ENCODE results near the gene CPEB3.

Gene CPEB3

DNA sequence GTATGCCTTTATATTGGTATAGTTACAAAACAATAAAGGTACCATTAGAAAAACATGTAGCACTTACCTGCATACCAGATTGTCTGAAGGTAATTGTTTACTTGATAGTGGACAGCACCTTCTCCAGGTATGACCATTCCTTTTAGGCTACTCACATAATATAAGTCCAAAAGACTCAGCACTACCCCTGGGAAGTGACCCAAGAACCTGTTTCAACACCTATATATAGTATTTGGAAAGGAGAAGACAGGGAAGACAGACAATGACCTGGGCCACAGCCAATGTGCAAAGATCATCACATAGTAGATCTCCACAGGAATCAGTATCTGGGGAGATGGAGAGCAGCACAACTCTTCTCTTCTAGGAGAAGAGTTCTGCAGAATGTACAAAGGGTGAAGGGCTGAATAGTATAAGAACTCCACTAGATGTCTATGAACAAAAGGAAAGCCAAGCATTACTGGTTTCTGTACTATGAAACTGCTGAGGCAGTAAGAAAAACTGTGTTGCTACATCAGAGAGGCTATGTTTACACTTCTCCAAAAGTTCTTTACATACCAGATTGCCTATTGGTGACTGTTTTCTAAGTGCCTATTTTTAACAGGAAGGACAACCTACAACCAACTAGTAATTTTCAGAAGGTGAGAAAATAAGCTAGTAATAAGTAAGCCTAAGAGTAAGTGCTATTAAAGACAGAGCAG is 208.1 kb downstream of the CPEB3 start:
- no peaks in the 10 kb centered on the region for H3K79me1 ChIP-seq (replicated peaks; ENCODE audit: low read length, poor library complexity, severe bottlenecking)
- no peak overlapping the region for H3K9ac ChIP-seq (ENCODE audit: low read length)
- H2BK120ac ChIP-seq (ENCODE audit: low read depth, low read length), result no peak overlapping the region
- no peak overlapping the region for H2AFZ ChIP-seq (ENCODE audit: low read depth, low read length)
- no peak overlapping the region for H4K91ac ChIP-seq (ENCODE audit: low read length)
- H4K8ac ChIP-seq (ENCODE audit: low read length), result no peak overlapping the region
- peaks cover 7% of the 10 kb centered on the region for H3K4me1 ChIP-seq (ENCODE audit: control insufficient read depth, insufficient read depth, low read depth, low read length)
- H2BK15ac ChIP-seq (ENCODE audit: low read depth, poor library complexity, severe bottlenecking), result no peak overlapping the region
- H3K36me3 ChIP-seq (ENCODE audit: control insufficient read depth in 1 of 2, insufficient read depth in 2 of 2, low read depth in 1 of 2, low read length in 2 of 2), result peaks cover 0 to 6% of the 10 kb centered on the region in 2 experiments
- DNase-seq, result peak; percentile 40
- H3K23ac ChIP-seq (ENCODE audit: low read length in 2 of 2), result no peak overlapping the region
- H3K4me3 ChIP-seq (ENCODE audit: insufficient read depth in 1 of 2, low read depth in 1 of 2, low read length in 2 of 2), result no peak overlapping the region
- no peak overlapping the region for H3K18ac ChIP-seq (ENCODE audit: low read depth in 1 of 2, low read length in 2 of 2)
- H3K4ac ChIP-seq (ENCODE audit: low read depth in 1 of 2, low read length in 2 of 2), result no peak overlapping the region
- no peak overlapping the region for H2AK5ac ChIP-seq (ENCODE audit: low read length, severe bottlenecking)
- peak overlapping the region; percentile 33 for H3K27ac ChIP-seq (ENCODE audit: low read length, poor library complexity, severe bottlenecking)
- H3K9me3 ChIP-seq (ENCODE audit: control insufficient read depth, low read length), result no peaks in the 10 kb centered on the region
- H3K4me2 ChIP-seq (ENCODE audit: low read length, poor library complexity, severe bottlenecking), result no peak overlapping the region
- H3K14ac ChIP-seq (ENCODE audit: low read length in 2 of 2), result no peak overlapping the region
- no peak overlapping the region for H2BK5ac ChIP-seq (ENCODE audit: low read depth, low read length, poor library complexity, severe bottlenecking)
- H3K27me3 ChIP-seq (ENCODE audit: control insufficient read depth in 1 of 2, insufficient read depth in 1 of 2, low read length in 2 of 2), result no peaks in the 10 kb centered on the region
- no peak overlapping the region for H2BK12ac ChIP-seq (ENCODE audit: low read length in 2 of 2)

DNA sequence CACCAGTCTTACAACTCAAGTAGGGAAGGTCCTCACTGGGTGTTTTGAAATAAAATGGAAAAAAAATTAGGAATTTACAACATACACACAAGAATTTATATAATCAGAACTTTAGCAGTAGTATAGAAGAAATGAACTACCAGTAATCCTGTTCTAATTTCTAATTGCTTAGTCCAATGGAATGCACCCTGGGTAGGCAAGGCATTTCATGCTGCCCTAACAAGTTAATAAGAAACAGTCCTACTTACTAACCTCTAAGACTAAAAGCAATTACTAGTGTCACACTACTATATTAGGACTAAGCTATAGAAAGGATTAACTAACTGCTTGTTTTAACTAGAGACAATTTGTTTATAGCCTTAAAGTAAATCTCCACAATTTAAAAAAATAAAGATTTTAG is 209.2 kb downstream of the CPEB3 start:
- Histone ChIP-seq H3K36me3 (ENCODE audit: control insufficient read depth in 1 of 2, insufficient read depth in 2 of 2, low read depth in 1 of 2, low read length in 2 of 2) (peaks cover 0 to 6% of the 10 kb centered on the region in 2 experiments), H2AK5ac (ENCODE audit: low read length, severe bottlenecking) (no peak overlapping the region), H3K4ac (ENCODE audit: low read depth in 1 of 2, low read length in 2 of 2) (no peak overlapping the region), H2BK120ac (ENCODE audit: low read depth, low read length) (no peak overlapping the region), H4K8ac (ENCODE audit: low read length) (no peak overlapping the region), H3K4me1 (ENCODE audit: control insufficient read depth, insufficient read depth, low read depth, low read length) (peaks cover 7% of the 10 kb centered on the region), H4K91ac (ENCODE audit: low read length) (no peak overlapping the region), H3K27me3 (ENCODE audit: control insufficient read depth in 1 of 2, insufficient read depth in 1 of 2, low read length in 2 of 2) (no peaks in the 10 kb centered on the region), H3K4me2 (ENCODE audit: low read length, poor library complexity, severe bottlenecking) (no peak overlapping the region), H3K9me3 (ENCODE audit: control insufficient read depth, low read length) (no peaks in the 10 kb centered on the region), H3K4me3 (ENCODE audit: insufficient read depth in 1 of 2, low read depth in 1 of 2, low read length in 2 of 2) (no peak overlapping the region), H2AFZ (ENCODE audit: low read depth, low read length) (no peak overlapping the region), H3K23ac (ENCODE audit: low read length in 2 of 2) (no peak overlapping the region), H3K18ac (ENCODE audit: low read depth in 1 of 2, low read length in 2 of 2) (no peak overlapping the region), H2BK12ac (ENCODE audit: low read length in 2 of 2) (no peak overlapping the region), H3K27ac (ENCODE audit: low read length, poor library complexity, severe bottlenecking) (no peak overlapping the region), H2BK5ac (ENCODE audit: low read depth, low read length, poor library complexity, severe bottlenecking) (no peak overlapping the region), H3K14ac (ENCODE audit: low read length in 2 of 2) (no peak overlapping the region), H3K9ac (ENCODE audit: low read length) (no peak overlapping the region), H2BK15ac (ENCODE audit: low read depth, poor library complexity, severe bottlenecking) (no peak overlapping the region), H3K79me1 (replicated peaks; ENCODE audit: low read length, poor library complexity, severe bottlenecking) (no peaks in the 10 kb centered on the region)
- no peak for DNase-seq

DNA sequence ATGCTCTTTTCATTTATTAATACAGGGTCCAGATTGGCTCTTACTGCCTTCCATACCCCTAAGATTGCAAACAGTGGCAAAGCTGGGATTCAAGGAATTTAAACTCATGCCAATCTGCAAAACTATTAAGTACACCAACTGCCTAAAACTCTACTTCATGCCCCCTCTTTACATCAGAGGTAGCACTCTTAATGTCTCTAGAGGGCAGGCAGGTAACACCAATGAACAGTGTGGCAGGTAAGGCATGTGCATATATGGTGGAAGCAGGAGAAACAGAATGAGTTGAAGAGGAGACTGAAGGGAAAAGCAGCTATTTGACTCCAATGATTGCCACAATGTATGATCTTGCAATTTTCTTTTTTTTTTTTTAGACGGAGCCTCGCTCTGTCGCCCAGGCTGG is 210.6 kb downstream of the CPEB3 start:
- no peak overlapping the region for H2BK15ac ChIP-seq (ENCODE audit: low read depth, poor library complexity, severe bottlenecking)
- no peak overlapping the region for H3K14ac ChIP-seq (ENCODE audit: low read length in 2 of 2)
- no peaks in the 10 kb centered on the region for H3K9me3 ChIP-seq (ENCODE audit: control insufficient read depth, low read length)
- H4K91ac ChIP-seq (ENCODE audit: low read length), result no peak overlapping the region
- 100% methylated on average over 1 of the region's 3 CpGs for WGBS
- H3K27me3 ChIP-seq (ENCODE audit: control insufficient read depth in 1 of 2, insufficient read depth in 1 of 2, low read length in 2 of 2), result no peaks in the 10 kb centered on the region
- no peak overlapping the region for H2BK5ac ChIP-seq (ENCODE audit: low read depth, low read length, poor library complexity, severe bottlenecking)
- no peak for DNase-seq
- H3K4me2 ChIP-seq (ENCODE audit: low read length, poor library complexity, severe bottlenecking), result no peak overlapping the region
- H3K4me1 ChIP-seq (ENCODE audit: control insufficient read depth, insufficient read depth, low read depth, low read length), result peaks cover 7% of the 10 kb centered on the region
- no peak overlapping the region for H3K23ac ChIP-seq (ENCODE audit: low read length in 2 of 2)
- H3K36me3 ChIP-seq (ENCODE audit: control insufficient read depth in 1 of 2, insufficient read depth in 2 of 2, low read depth in 1 of 2, low read length in 2 of 2), result peaks cover 0 to 6% of the 10 kb centered on the region in 2 experiments
- H2BK120ac ChIP-seq (ENCODE audit: low read depth, low read length), result no peak overlapping the region
- H3K18ac ChIP-seq (ENCODE audit: low read depth in 1 of 2, low read length in 2 of 2), result no peak overlapping the region
- H3K27ac ChIP-seq (ENCODE audit: low read length, poor library complexity, severe bottlenecking), result no peak overlapping the region
- no peak overlapping the region for H3K4ac ChIP-seq (ENCODE audit: low read depth in 1 of 2, low read length in 2 of 2)
- no peak overlapping the region for H3K4me3 ChIP-seq (ENCODE audit: insufficient read depth in 1 of 2, low read depth in 1 of 2, low read length in 2 of 2)
- no peak overlapping the region for H2BK12ac ChIP-seq (ENCODE audit: low read length in 2 of 2)
- H3K79me1 ChIP-seq (replicated peaks; ENCODE audit: low read length, poor library complexity, severe bottlenecking), result no peaks in the 10 kb centered on the region
- no peak overlapping the region for H2AFZ ChIP-seq (ENCODE audit: low read depth, low read length)
- no peak overlapping the region for H4K8ac ChIP-seq (ENCODE audit: low read length)
- H2AK5ac ChIP-seq (ENCODE audit: low read length, severe bottlenecking), result no peak overlapping the region
- no peak overlapping the region for H3K9ac ChIP-seq (ENCODE audit: low read length)

DNA sequence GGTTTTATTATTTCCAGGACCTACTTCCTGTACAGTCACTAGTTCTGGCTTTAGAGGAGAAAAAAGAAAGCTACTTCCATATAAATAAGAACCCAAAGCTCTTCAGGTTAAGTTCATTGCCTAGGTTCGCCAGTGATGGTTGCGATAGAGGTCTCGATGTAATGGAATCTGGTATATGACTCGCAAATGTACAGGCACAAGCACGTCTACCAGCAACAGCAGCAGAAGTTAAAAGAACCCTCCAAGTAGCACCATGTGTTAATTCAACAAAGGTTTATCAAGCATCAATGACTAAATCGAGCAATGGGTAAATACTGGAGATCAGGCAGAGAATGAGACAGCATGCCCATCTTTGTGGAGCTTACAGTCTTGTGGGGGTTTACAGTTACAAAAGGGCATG is 211.9 kb downstream of the CPEB3 start:
- Histone ChIP-seq H2BK5ac (ENCODE audit: low read depth, low read length, poor library complexity, severe bottlenecking) (no peak overlapping the region), H2BK15ac (ENCODE audit: low read depth, poor library complexity, severe bottlenecking) (no peak overlapping the region), H3K23ac (ENCODE audit: low read length in 2 of 2) (no peak overlapping the region), H2AFZ (ENCODE audit: low read depth, low read length) (no peak overlapping the region), H4K8ac (ENCODE audit: low read length) (no peak overlapping the region), H3K4me1 (ENCODE audit: control insufficient read depth, insufficient read depth, low read depth, low read length) (peaks cover 7% of the 10 kb centered on the region), H3K27ac (ENCODE audit: low read length, poor library complexity, severe bottlenecking) (no peak overlapping the region), H3K4me3 (ENCODE audit: insufficient read depth in 1 of 2, low read depth in 1 of 2, low read length in 2 of 2) (no peak overlapping the region), H4K91ac (ENCODE audit: low read length) (no peak overlapping the region), H3K36me3 (ENCODE audit: control insufficient read depth in 1 of 2, insufficient read depth in 2 of 2, low read depth in 1 of 2, low read length in 2 of 2) (peaks cover 0 to 6% of the 10 kb centered on the region in 2 experiments), H2BK12ac (ENCODE audit: low read length in 2 of 2) (no peak overlapping the region), H2BK120ac (ENCODE audit: low read depth, low read length) (no peak overlapping the region), H3K4me2 (ENCODE audit: low read length, poor library complexity, severe bottlenecking) (no peak overlapping the region), H2AK5ac (ENCODE audit: low read length, severe bottlenecking) (no peak overlapping the region), H3K14ac (ENCODE audit: low read length in 2 of 2) (no peak overlapping the region), H3K9ac (ENCODE audit: low read length) (no peak overlapping the region), H3K27me3 (ENCODE audit: control insufficient read depth in 1 of 2, insufficient read depth in 1 of 2, low read length in 2 of 2) (no peaks in the 10 kb centered on the region), H3K18ac (ENCODE audit: low read depth in 1 of 2, low read length in 2 of 2) (no peak overlapping the region), H3K9me3 (ENCODE audit: control insufficient read depth, low read length) (no peaks in the 10 kb centered on the region), H3K79me1 (replicated peaks; ENCODE audit: low read length, poor library complexity, severe bottlenecking) (no peaks in the 10 kb centered on the region), H3K4ac (ENCODE audit: low read depth in 1 of 2, low read length in 2 of 2) (no peak overlapping the region)
- no peak for DNase-seq
- 95% methylated on average over 6 of the region's 6 CpGs for WGBS

Measured in mesenchymal stem cell (in vitro differentiated cells and primary cell).